ENCODE data around the gene LBHD2.

DNA sequence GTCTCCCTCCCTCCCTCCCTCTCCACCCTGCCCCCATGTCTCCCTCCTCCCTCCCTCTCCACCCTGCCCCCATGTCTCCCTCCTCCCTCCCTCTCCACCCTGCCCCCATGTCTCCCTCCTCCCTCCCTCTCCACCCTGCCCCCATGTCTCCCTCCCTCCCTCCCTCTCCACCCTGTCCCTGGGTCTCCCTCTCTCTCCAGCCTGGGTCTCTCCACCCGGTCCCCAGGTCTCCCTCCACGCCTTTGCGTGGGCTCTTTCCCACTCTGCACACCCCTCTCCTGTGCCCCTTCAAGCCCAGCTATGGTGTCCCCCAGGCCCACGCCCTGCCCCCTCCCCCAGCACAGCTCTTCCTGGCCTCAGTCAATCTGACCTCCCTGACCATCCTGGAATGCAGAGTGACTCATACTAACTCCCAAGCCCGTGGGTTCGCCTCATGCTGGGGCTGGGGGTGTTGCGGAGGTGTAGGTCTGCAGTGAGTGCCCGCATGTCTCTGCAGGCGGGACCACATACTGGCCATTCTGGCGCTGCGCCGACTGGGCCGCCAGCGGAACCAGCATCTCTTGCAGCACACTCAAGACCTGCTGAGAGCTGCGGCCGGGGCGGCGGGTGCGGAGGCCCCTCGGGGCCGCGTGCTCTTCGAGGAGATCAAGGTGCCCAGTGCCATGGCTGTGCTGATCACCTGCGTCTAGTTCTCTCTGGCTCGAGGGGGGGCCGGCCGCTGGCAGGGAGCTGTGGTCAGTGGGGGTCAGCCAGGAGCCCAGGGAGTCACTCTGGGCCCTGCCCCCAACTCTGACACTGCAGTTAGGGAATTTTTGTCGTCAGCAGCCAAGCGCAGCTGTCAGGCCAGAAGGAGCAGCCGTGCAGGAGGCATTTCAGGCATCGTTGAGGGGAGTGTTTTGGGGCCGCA lies 25.8 kb downstream of the LBHD2 start:
- TF ChIP-seq, protein P1, sequence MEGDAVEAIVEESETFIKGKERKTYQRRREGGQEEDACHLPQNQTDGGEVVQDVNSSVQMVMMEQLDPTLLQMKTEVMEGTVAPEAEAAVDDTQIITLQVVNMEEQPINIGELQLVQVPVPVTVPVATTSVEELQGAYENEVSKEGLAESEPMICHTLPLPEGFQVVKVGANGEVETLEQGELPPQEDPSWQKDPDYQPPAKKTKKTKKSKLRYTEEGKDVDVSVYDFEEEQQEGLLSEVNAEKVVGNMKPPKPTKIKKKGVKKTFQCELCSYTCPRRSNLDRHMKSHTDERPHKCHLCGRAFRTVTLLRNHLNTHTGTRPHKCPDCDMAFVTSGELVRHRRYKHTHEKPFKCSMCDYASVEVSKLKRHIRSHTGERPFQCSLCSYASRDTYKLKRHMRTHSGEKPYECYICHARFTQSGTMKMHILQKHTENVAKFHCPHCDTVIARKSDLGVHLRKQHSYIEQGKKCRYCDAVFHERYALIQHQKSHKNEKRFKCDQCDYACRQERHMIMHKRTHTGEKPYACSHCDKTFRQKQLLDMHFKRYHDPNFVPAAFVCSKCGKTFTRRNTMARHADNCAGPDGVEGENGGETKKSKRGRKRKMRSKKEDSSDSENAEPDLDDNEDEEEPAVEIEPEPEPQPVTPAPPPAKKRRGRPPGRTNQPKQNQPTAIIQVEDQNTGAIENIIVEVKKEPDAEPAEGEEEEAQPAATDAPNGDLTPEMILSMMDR (IDR thresholded peaks at IDR 0.05 in 8 of 11, conservative IDR thresholded peaks at IDR 0.05 in 3 of 11): no peak
- no peak for TF ChIP-seq POLR2A (IDR thresholded peaks at IDR 0.05)
